ENCODE data around the gene SLC51A. TPM values are rescaled to one million over a fixed set of nuclear protein-coding genes. Genes with fewer than 3 reads are reported as not detected.
"Not testable (repeated sequence)": the region's sequence is repeated elsewhere in the genome, so short reads cannot be mapped to it uniquely, and the experiment has no call there.

SLC51A gene
- total RNA-seq, 2 experiments from 2014 or later = not detected

- no peak overlapping the region for H3K4me3 Mint-ChIP-seq
- peaks cover 10% of the 10 kb centered on the region for H3K4me1 Mint-ChIP-seq
- DNase-seq (no peak), ATAC-seq (no peak)
- intact Hi-C loops (cut with DNase I, micrococcal nuclease) = no loop called here
- POLR2A ChIA-PET = interaction anchor here (0.6 kb wide), 1 partner anchor 480 kb away, joined by 4 read pairs; no protein-coding TSS in a partner anchor
- H3K27ac Mint-ChIP-seq = no peak overlapping the region
- H3K27me3 Mint-ChIP-seq = peaks cover 5% of the 10 kb centered on the region
- CTCF ChIA-PET = no interaction called here
- no peaks in the 10 kb centered on the region for H3K36me3 Mint-ChIP-seq (ENCODE audit: low read depth)
- no peaks in the 10 kb centered on the region for H3K9me3 Mint-ChIP-seq (ENCODE audit: low read depth)
Measured at GRCh38 chr3:196227629-196228493, 11.5 kb downstream of the SLC51A start.

- Mint-ChIP-seq H3K4me3 (no peak overlapping the region), H3K9me3 (ENCODE audit: low read depth) (no peaks in the 10 kb centered on the region), H3K27me3 (no peaks in the 10 kb centered on the region), H3K27ac (peak overlapping the region; percentile 58), H3K36me3 (ENCODE audit: low read depth) (no peaks in the 10 kb centered on the region), H3K4me1 (peaks cover 14% of the 10 kb centered on the region)
- POLR2A ChIA-PET = no interaction called here
- CTCF ChIA-PET = interaction anchor here (1.2 kb wide), 1 partner anchor 40 kb away, joined by 4 read pairs; no protein-coding TSS in a partner anchor
- peak; percentile 25 for DNase-seq
- intact Hi-C loops (cut with DNase I, micrococcal nuclease) = no loop called here
- peak; percentile 80 for ATAC-seq
Measured at GRCh38 chr3:196232154-196232881, 16.0 kb downstream of the SLC51A start.

- H3K4me3 Mint-ChIP-seq = no peak overlapping the region
- ATAC-seq (peak; percentile 76), DNase-seq (no peak)
- peak overlapping the region; percentile 58 for H3K27ac Mint-ChIP-seq
- H3K27me3 Mint-ChIP-seq = no peaks in the 10 kb centered on the region
- H3K36me3 Mint-ChIP-seq (ENCODE audit: low read depth) = no peaks in the 10 kb centered on the region
- POLR2A ChIA-PET = no interaction called here
- peaks cover 14% of the 10 kb centered on the region for H3K4me1 Mint-ChIP-seq
- CTCF ChIA-PET = interaction anchor here (1.2 kb wide), 1 partner anchor 40 kb away, joined by 4 read pairs; no protein-coding TSS in a partner anchor
- intact Hi-C loops (cut with DNase I, micrococcal nuclease) = no loop called here
- H3K9me3 Mint-ChIP-seq (ENCODE audit: low read depth) = no peaks in the 10 kb centered on the region
Measured at GRCh38 chr3:196232882-196233251, 16.5 kb downstream of the SLC51A start.

- Mint-ChIP-seq H3K4me1 (peaks cover 14% of the 10 kb centered on the region), H3K27ac (no peak overlapping the region), H3K27me3 (no peaks in the 10 kb centered on the region), H3K9me3 (ENCODE audit: low read depth) (no peaks in the 10 kb centered on the region), H3K36me3 (ENCODE audit: low read depth) (peaks cover 13% of the 10 kb centered on the region), H3K4me3 (no peak overlapping the region)
- ChIA-PET POLR2A (no interaction called here), CTCF (interaction anchor here (1.0 to 1.2 kb wide), 2 partner anchors 8 to 376 kb away, joined by 3 read pairs; no protein-coding TSS in a partner anchor)
- intact Hi-C loops (cut with DNase I, micrococcal nuclease) = no loop called here
- no peak for DNase-seq
- no peak for ATAC-seq
Measured at GRCh38 chr3:196235452-196236122, 19.3 kb downstream of the SLC51A start.

- no peak for ATAC-seq
- H3K27me3 Mint-ChIP-seq = no peaks in the 10 kb centered on the region
- CTCF ChIA-PET = no interaction called here
- no peak for DNase-seq
- peaks cover 16% of the 10 kb centered on the region for H3K36me3 Mint-ChIP-seq (ENCODE audit: low read depth)
- H3K9me3 Mint-ChIP-seq (ENCODE audit: low read depth) = no peaks in the 10 kb centered on the region
- peaks cover 14% of the 10 kb centered on the region for H3K4me1 Mint-ChIP-seq
- no peak overlapping the region for H3K27ac Mint-ChIP-seq
- POLR2A ChIA-PET = no interaction called here
- intact Hi-C loops (cut with DNase I, micrococcal nuclease) = no loop called here
- no peak overlapping the region for H3K4me3 Mint-ChIP-seq
Measured at GRCh38 chr3:196236223-196236622, 19.9 kb downstream of the SLC51A start.

GRCh38 chr3:196237203-196237602 lies 20.9 kb downstream of the SLC51A start:
- peaks cover 11% of the 10 kb centered on the region for H3K4me1 Mint-ChIP-seq
- H3K36me3 Mint-ChIP-seq (ENCODE audit: low read depth) = peaks cover 22% of the 10 kb centered on the region
- H3K9me3 Mint-ChIP-seq (ENCODE audit: low read depth) = no peaks in the 10 kb centered on the region
- peak overlapping the region; percentile 7 for H3K27ac Mint-ChIP-seq
- no peak overlapping the region for H3K4me3 Mint-ChIP-seq
- POLR2A ChIA-PET = interaction anchor here (0.6 kb wide), 1 partner anchor 76 kb away, joined by 5 read pairs; no protein-coding TSS in a partner anchor
- intact Hi-C loops (cut with DNase I, micrococcal nuclease) = no loop called here
- CTCF ChIA-PET = no interaction called here
- no peak for DNase-seq
- no peaks in the 10 kb centered on the region for H3K27me3 Mint-ChIP-seq
- no peak for ATAC-seq

GRCh38 chr3:196238612-196239560 lies 22.6 kb downstream of the SLC51A start:
- no peak for ATAC-seq
- peaks cover 24% of the 10 kb centered on the region for H3K36me3 Mint-ChIP-seq (ENCODE audit: low read depth)

GRCh38 chr3:196240424-196240823 lies 24.1 kb downstream of the SLC51A start:
- ChIA-PET POLR2A (no interaction called here), CTCF (interaction anchor here (0.8 to 1.0 kb wide), 4 partner anchors 13 to 277 kb away, joined by 3 to 5 read pairs (median 4); no protein-coding TSS in a partner anchor)
- no peaks in the 10 kb centered on the region for H3K27me3 Mint-ChIP-seq
- ATAC-seq (no peak), DNase-seq (no peak)
- peaks cover 29% of the 10 kb centered on the region for H3K36me3 Mint-ChIP-seq (ENCODE audit: low read depth)
- H3K27ac Mint-ChIP-seq = no peak overlapping the region
- no peaks in the 10 kb centered on the region for H3K9me3 Mint-ChIP-seq (ENCODE audit: low read depth)
- intact Hi-C loops (cut with DNase I, micrococcal nuclease) = no loop called here
- no peaks in the 10 kb centered on the region for H3K4me1 Mint-ChIP-seq
- H3K4me3 Mint-ChIP-seq = no peak overlapping the region

More at GRCh38 chr3:196238612-196239560, 22.6 kb downstream of the SLC51A start:
- Mint-ChIP-seq H3K9me3 (ENCODE audit: low read depth) (no peaks in the 10 kb centered on the region), H3K4me1 (no peaks in the 10 kb centered on the region), H3K27me3 (no peaks in the 10 kb centered on the region), H3K27ac (no peak overlapping the region), H3K4me3 (no peak overlapping the region)
- CTCF ChIA-PET = interaction anchor here (0.5 to 0.8 kb wide), 2 partner anchors 24 to 287 kb away, joined by 3 read pairs; no protein-coding TSS in a partner anchor
- intact Hi-C loops (cut with DNase I, micrococcal nuclease) = no loop called here
- DNase-seq = no peak
- POLR2A ChIA-PET = no interaction called here

- POLR2A ChIA-PET = interaction anchor here (0.6 kb wide), 1 partner anchor 179 kb away, joined by 4 read pairs; no protein-coding TSS in a partner anchor
- peaks cover 34% of the 10 kb centered on the region for H3K36me3 Mint-ChIP-seq (ENCODE audit: low read depth)
- no peaks in the 10 kb centered on the region for H3K27me3 Mint-ChIP-seq
- H3K4me1 Mint-ChIP-seq = no peaks in the 10 kb centered on the region
- intact Hi-C loops (cut with DNase I, micrococcal nuclease) = no loop called here
- CTCF ChIA-PET = no interaction called here
- no peak overlapping the region for H3K4me3 Mint-ChIP-seq
- no peaks in the 10 kb centered on the region for H3K9me3 Mint-ChIP-seq (ENCODE audit: low read depth)
- H3K27ac Mint-ChIP-seq = no peak overlapping the region
- no peak for ATAC-seq
- no peak for DNase-seq
Measured at GRCh38 chr3:196241704-196242103, 25.4 kb downstream of the SLC51A start.

GRCh38 chr3:196244166-196244565 lies 27.8 kb downstream of the SLC51A start:
- H3K9me3 Mint-ChIP-seq (ENCODE audit: low read depth); POLR2A ChIA-PET; DNase-seq; H3K4me1 Mint-ChIP-seq; ATAC-seq; H3K4me3 Mint-ChIP-seq; intact Hi-C loops (cut with DNase I, micrococcal nuclease); H3K27me3 Mint-ChIP-seq; H3K27ac Mint-ChIP-seq: not testable (repeated sequence)
- peaks cover 29% of the 10 kb centered on the region for H3K36me3 Mint-ChIP-seq (ENCODE audit: low read depth)
- CTCF ChIA-PET = interaction anchor here (1.6 kb wide), 1 partner anchor 9 kb away, joined by 3 read pairs; no protein-coding TSS in a partner anchor

Measured in activated CD4-positive, alpha-beta T cell treated with anti-CD3 and anti-CD28 coated beads for 36 hours (primary cell).